Psoas muscle (tissue), 8 donors: ENCODE results near the gene CMTR2. TPM values are rescaled to one million over a fixed set of nuclear protein-coding genes. Genes with fewer than 3 reads are reported as not detected.

Source experiments
- ATAC-seq, 4 donors: fragments of 200-7000 bp; cut with Tn5 transposase; one replicate each; pipeline ENCODE4 v1.9.1; 2020; ENCODE audit warnings: moderate library complexity in 3 of 4, mild to moderate bottlenecking in 2 of 4
- DNase-seq, 2 donors: peaks; one replicate each; pipeline ENCODE4 v3.0.0-alpha.2; 2020
- H3K27ac ChIP-seq: fragments of 200-600 bp; one replicate; pipeline ENCODE4 v1.8.0; 2022
- H3K27me3 ChIP-seq, 3 donors: fragments of 200-600 bp in 1 of 3; one replicate each; pipeline versions ENCODE4 v1.6.1 to v1.8.0; 2013 to 2022; ENCODE audit warnings: low read length in 2 of 3, mild to moderate bottlenecking in 2 of 3, moderate library complexity in 1 of 3; ENCODE audit not compliant: insufficient read depth in 3 of 3
- H3K36me3 ChIP-seq, 2 donors: fragments of 200-600 bp in 1 of 2; one replicate each; pipeline versions ENCODE4 v1.6.1 to v1.8.0; 2013 to 2022; ENCODE audit warnings: low read depth in 1 of 2, mild to moderate bottlenecking in 1 of 2, moderate library complexity in 1 of 2; ENCODE audit not compliant: insufficient read depth in 1 of 2
- H3K4me1 ChIP-seq: fragments of 200-600 bp; one replicate; pipeline ENCODE4 v1.8.0; 2022
- H3K4me3 ChIP-seq: fragments of 200-600 bp; one replicate; pipeline ENCODE4 v1.8.0; 2022; ENCODE audit warnings: mild to moderate bottlenecking
- H3K9me3 ChIP-seq: fragments of 200-600 bp; one replicate; pipeline ENCODE4 v1.8.0; 2022
- WGBS, 3 donors: extraction: QIAGEN DNeasy Blood & Tissue Kit; methylation state at CpG; one replicate each; pipeline versions ENCODE4 v1.1.6 to v1.1.7; 2013; 5-methylcytosine and 5-hydroxymethylcytosine counted together
- intact Hi-C, 2 donors: fragments of 100-400 bp; cut with DNase I; formaldehyde crosslinking; loops; one replicate each; pipeline versions ENCODE4 v1.11.0 to v1.14.2; 2022
- long read RNA-seq, 2 donors: library from polyadenylated mRNA; unstranded; transcript quantifications; one replicate each; pipeline ENCODE4 v2.0.0, GENCODE V29; 2021
- polyA plus RNA-seq, 3 donors: library from polyadenylated mRNA; stranded (reverse); fragments of 200-250 nt; gene quantifications; one replicate each; pipeline ENCODE4 v1.2.3, GENCODE V29; 2013
- total RNA-seq, 4 donors: library from RNA; stranded (reverse); fragmentation: NEBNext Ultra II Directional in 2 of 4; extraction: Animal tissue kit (Norgen Biotek cat#: 25700) in 2 of 4; gene quantifications; one replicate each; pipeline versions ENCODE4 v1.2.1 to v1.2.4, GENCODE V29; 2021 to 2023
- TF ChIP-seq, protein P1 (sequence below): fragments of 200-600 bp; IDR thresholded peaks from one replicate; pipeline ENCODE4 v1.8.0; 2022; ENCODE audit warnings: antibody characterized with exemption
- donor health status: healthy with polysubstance abuse.
- donor health status: DM: no; HTN: no; CAD: no; lungs with moderate emphysema.
- donor health status: Bipolar disorder and iron deficiency.
- donor health status: healthy.
- donor health status: DM: yes; HTN: yes; CAD: no.
- donor health status: DM: no; HTN: no; CAD: no.
- donor health status: DM: no; HTN: no; CAD: no.
- donor health status: DM: yes; HTN: yes; CAD: no.

Gene CMTR2, protein sequence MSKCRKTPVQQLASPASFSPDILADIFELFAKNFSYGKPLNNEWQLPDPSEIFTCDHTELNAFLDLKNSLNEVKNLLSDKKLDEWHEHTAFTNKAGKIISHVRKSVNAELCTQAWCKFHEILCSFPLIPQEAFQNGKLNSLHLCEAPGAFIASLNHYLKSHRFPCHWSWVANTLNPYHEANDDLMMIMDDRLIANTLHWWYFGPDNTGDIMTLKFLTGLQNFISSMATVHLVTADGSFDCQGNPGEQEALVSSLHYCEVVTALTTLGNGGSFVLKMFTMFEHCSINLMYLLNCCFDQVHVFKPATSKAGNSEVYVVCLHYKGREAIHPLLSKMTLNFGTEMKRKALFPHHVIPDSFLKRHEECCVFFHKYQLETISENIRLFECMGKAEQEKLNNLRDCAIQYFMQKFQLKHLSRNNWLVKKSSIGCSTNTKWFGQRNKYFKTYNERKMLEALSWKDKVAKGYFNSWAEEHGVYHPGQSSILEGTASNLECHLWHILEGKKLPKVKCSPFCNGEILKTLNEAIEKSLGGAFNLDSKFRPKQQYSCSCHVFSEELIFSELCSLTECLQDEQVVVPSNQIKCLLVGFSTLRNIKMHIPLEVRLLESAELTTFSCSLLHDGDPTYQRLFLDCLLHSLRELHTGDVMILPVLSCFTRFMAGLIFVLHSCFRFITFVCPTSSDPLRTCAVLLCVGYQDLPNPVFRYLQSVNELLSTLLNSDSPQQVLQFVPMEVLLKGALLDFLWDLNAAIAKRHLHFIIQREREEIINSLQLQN
- 10 to 100 TPM in 2 of 4 donors, 1 to 10 TPM in 2; 8.4 to 12.8 (median 9.7) TPM for total RNA-seq
- 10 to 100 TPM in 1 of 3 donors, 1 to 10 TPM in 2; 4.3 to 15.8 (median 9.1) TPM for polyA plus RNA-seq
- long read RNA-seq, donor 1, full-length matches to known transcripts: 5 of 7 reads
- long read RNA-seq, donor 1, partial matches to known transcripts: 0 of 7 reads
- long read RNA-seq, donor 1, other reads (novel, unspliced or antisense): 2 of 7 reads
- long read RNA-seq, donor 2, full-length matches to known transcripts: 8 of 12 reads
- long read RNA-seq, donor 2, partial matches to known transcripts: 0 of 12 reads
- long read RNA-seq, donor 2, other reads (novel, unspliced or antisense): 4 of 12 reads

DNA sequence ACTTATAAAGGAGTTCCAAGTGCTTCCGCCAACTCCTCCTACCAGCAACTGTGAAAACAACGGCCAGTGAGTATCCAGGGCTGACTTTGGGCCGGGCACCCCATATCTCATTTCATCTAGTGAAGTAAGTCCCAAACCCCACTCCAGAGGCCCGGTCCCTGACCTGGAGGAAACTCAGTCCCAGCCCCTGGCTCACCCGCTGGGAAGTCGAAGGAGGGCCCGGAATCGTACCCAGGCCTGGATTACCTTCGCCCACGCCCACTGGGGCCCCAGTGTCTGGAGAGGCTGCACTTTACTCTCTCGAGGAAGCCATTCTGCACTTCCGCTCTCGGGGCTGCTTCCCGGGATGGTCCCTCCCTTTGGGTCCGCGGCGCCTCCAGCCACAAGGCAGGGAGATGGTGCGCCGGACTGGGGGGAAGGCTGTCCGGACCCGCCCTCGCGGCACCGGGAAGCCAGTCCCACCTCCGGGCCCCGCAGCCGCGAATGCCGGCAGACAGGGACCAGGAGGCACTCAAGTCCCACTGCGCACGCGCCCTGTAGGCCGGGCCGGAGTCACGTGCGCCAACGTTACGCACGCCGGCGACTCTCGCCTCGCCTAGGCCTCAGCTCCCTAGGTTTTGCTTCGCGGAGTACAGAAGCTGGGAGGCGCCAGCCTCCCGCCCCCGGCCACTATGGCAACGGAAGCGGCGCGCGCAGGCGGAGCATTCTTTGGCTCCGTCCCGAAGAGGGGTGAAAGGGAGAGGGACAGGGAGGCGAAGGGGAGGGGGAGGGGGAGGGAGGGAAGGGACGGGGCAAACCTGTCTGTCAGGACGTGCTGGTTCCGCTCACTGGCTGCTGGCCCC, at the start of gene CMTR2:
CMTR2 (minus strand) TSS at position 513 of the 842 bp plus-strand sequence. CDS start 3,482 bp downstream, outside the sequence.
- DNase-seq (peak; percentile 96 to 97), ATAC-seq (peak; percentile 98 to 100 (median 99))
- intact Hi-C loops: no loop called here
- TF ChIP-seq, protein P1, sequence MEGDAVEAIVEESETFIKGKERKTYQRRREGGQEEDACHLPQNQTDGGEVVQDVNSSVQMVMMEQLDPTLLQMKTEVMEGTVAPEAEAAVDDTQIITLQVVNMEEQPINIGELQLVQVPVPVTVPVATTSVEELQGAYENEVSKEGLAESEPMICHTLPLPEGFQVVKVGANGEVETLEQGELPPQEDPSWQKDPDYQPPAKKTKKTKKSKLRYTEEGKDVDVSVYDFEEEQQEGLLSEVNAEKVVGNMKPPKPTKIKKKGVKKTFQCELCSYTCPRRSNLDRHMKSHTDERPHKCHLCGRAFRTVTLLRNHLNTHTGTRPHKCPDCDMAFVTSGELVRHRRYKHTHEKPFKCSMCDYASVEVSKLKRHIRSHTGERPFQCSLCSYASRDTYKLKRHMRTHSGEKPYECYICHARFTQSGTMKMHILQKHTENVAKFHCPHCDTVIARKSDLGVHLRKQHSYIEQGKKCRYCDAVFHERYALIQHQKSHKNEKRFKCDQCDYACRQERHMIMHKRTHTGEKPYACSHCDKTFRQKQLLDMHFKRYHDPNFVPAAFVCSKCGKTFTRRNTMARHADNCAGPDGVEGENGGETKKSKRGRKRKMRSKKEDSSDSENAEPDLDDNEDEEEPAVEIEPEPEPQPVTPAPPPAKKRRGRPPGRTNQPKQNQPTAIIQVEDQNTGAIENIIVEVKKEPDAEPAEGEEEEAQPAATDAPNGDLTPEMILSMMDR: no peak
- Histone ChIP-seq H3K36me3 (peaks cover 12 to 27% of the 10 kb centered on the region in 2 donors), H3K4me1 (peaks cover 17% of the 10 kb centered on the region), H3K9me3 (no peaks in the 10 kb centered on the region), H3K4me3 (peak within 1 kb of the TSS; percentile 89), H3K27me3 (peaks cover 0 to 3% (median 0%) of the 10 kb centered on the region in 3 donors), H3K27ac (peak within 1 kb of the TSS; percentile 90)
- WGBS, 3 donors: 0 to 1% (median 1%) methylated on average over 51 to 60 of the region's 60 CpGs

DNA sequence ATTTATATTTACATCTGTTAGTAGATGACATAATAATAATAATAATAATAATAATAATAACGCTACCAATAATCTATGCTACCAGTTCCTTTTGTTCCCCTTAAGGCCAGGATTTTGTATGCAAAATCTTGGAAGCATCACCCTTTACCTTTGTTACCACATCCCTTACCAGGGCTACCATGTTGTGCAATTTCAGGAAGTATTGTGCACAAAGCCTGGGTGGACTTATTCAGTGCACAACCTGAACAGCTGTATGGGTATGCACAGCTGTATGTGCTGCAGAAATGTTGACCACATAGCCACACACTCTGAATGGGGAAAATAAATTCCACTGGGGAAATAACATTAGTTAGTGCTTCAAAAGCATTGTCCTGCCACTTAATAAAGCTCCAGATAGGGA, 49.4 kb upstream of the CMTR2 start:
- 77 to 98% (median 87%) methylated on average over 1 of the region's 1 CpG for WGBS, 3 donors
- H3K4me1 ChIP-seq: no peaks in the 10 kb centered on the region
- DNase-seq (no peak), ATAC-seq (no peak)
- peaks cover 4% of the 10 kb centered on the region for H3K9me3 ChIP-seq
- H3K27ac ChIP-seq: no peak overlapping the region
- no peak overlapping the region for H3K4me3 ChIP-seq
- TF ChIP-seq, protein P1: no peak
- no peaks in the 10 kb centered on the region for H3K36me3 ChIP-seq
- intact Hi-C loops: no loop called here
- H3K27me3 ChIP-seq: no peaks in the 10 kb centered on the region

DNA sequence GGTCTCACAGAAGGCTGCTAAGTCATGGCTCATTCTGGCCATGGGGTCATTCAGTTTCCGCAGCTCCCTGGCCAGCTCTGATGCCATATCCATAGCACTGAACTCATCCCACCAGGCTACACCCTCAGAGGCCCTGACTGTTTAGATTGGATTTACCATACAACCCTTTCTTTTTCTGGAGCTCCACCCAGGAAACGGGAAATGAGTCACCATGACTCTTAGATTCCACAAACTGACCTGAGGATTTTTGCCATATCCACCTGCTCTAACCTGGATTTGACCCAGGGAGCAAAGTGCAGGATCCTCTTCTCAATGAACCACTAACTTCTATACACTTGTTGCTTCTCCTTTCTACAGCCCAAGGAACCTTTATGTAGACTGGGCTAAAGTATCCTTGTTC, 49.0 kb upstream of the CMTR2 start:
- 64 to 72% (median 71%) methylated on average over 2 of the region's 2 CpGs for WGBS, 3 donors
- no peak overlapping the region for H3K4me3 ChIP-seq
- H3K9me3 ChIP-seq: peaks cover 4% of the 10 kb centered on the region
- no peaks in the 10 kb centered on the region for H3K36me3 ChIP-seq
- no peaks in the 10 kb centered on the region for H3K27me3 ChIP-seq
- no peak for DNase-seq
- ATAC-seq: no peak
- H3K4me1 ChIP-seq: no peaks in the 10 kb centered on the region
- intact Hi-C loops: no loop called here
- H3K27ac ChIP-seq: no peak overlapping the region
- TF ChIP-seq, protein P1: no peak

DNA sequence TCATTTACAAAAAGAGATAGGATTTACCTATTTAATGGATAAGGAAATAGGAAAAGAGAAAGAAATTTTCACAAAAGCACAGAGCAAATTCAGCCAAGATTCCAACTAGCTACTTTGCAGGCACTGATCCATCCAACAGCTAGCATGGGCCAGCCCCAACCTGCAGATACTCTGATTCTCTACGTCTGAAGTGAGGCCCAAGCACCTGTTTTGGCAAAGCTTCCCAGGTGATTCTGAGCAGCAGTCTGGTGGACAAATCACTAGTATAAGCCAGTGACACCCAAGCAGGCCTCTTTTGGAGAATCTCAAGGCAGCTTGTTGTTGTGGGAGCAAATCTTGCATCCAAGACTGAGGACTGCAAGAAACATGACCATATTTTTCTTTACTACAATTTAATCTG, 48.4 kb upstream of the CMTR2 start:
- 29 to 54% (median 40%) methylated on average over 1 of the region's 1 CpG for WGBS, 3 donors

More for the DNA sequence above, 48.4 kb upstream of the CMTR2 start:
- Histone ChIP-seq H3K36me3 (no peaks in the 10 kb centered on the region), H3K4me1 (no peaks in the 10 kb centered on the region), H3K27ac (no peak overlapping the region), H3K4me3 (no peak overlapping the region), H3K9me3 (peaks cover 4% of the 10 kb centered on the region), H3K27me3 (no peaks in the 10 kb centered on the region)
- ATAC-seq (no peak), DNase-seq (no peak)
- intact Hi-C loops: no loop called here
- TF ChIP-seq, protein P1: no peak
